GM13977 (cell line): Measurements from ENCODE around the gene SMYD2.

ENCODE experiments used
- DNase-seq: peaks from one replicate; pipeline ENCODE4 v3.0.0; 2012; ENCODE audit warnings: low spot score
- in situ Hi-C: fragments of 300-500 bp; cut with MboI; formaldehyde crosslinking; loops from one replicate; pipeline ENCODE4 v1.12.0; 2022; ENCODE audit warnings: low sequenced_read_pairs, low pct_unique_long_range_greater_than_20kb, mixed read lengths, inconsistent platforms; ENCODE audit not compliant: unreplicated experiment
- TF ChIP-seq, protein P1 (sequence below): IDR thresholded peaks from 2 replicates; pipeline ENCODE4 v1.5.1; 2012; ENCODE audit warnings: mild to moderate bottlenecking, control low read depth; ENCODE audit not compliant: insufficient read depth; ENCODE audit errors: extremely low read depth, missing control alignments

SMYD2 gene

DNA sequence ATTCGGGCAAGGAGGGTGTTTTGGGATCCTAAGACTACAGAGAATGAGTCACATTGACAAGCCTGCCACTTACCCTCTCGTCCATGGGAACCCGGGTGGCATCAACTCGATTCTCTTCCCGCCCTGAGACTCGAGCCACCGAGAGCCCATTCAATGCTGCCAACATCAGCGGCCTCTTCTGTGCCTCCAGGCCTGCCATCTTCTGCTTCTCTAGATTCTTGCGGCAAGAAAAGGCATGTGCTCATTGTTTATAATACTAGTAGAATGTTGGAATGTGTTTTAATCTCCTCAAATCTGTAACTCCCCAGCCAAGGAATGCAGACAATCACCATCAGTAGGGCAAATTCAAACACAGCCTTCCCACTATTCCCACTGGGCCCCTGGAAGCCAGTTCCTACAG, 96.9 kb downstream of the SMYD2 start:
- TF ChIP-seq, protein P1, sequence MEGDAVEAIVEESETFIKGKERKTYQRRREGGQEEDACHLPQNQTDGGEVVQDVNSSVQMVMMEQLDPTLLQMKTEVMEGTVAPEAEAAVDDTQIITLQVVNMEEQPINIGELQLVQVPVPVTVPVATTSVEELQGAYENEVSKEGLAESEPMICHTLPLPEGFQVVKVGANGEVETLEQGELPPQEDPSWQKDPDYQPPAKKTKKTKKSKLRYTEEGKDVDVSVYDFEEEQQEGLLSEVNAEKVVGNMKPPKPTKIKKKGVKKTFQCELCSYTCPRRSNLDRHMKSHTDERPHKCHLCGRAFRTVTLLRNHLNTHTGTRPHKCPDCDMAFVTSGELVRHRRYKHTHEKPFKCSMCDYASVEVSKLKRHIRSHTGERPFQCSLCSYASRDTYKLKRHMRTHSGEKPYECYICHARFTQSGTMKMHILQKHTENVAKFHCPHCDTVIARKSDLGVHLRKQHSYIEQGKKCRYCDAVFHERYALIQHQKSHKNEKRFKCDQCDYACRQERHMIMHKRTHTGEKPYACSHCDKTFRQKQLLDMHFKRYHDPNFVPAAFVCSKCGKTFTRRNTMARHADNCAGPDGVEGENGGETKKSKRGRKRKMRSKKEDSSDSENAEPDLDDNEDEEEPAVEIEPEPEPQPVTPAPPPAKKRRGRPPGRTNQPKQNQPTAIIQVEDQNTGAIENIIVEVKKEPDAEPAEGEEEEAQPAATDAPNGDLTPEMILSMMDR: no peak
- in situ Hi-C loops: no loop called here
- no peak for DNase-seq

DNA sequence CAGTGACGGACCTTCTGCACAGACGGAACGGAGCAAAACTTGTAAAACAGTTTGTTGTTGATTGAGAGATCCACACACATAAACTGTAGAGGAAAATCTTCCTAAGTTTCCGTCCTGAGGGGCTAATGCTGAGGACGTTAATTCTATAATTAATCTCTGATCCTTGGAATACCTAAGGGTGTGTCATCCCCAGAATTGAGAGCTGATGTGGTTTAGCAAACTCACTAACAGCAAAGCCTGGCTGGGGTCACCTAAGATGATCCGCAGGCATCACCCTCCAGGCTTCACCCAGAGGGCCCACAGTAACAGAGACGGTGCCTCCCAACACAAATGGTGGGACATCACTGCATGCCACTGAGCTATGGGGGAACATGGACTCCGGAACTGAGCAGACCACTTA, 97.5 kb downstream of the SMYD2 start:
- TF ChIP-seq, protein P1: no peak
- no peak for DNase-seq
- in situ Hi-C loops: no loop called here

DNA sequence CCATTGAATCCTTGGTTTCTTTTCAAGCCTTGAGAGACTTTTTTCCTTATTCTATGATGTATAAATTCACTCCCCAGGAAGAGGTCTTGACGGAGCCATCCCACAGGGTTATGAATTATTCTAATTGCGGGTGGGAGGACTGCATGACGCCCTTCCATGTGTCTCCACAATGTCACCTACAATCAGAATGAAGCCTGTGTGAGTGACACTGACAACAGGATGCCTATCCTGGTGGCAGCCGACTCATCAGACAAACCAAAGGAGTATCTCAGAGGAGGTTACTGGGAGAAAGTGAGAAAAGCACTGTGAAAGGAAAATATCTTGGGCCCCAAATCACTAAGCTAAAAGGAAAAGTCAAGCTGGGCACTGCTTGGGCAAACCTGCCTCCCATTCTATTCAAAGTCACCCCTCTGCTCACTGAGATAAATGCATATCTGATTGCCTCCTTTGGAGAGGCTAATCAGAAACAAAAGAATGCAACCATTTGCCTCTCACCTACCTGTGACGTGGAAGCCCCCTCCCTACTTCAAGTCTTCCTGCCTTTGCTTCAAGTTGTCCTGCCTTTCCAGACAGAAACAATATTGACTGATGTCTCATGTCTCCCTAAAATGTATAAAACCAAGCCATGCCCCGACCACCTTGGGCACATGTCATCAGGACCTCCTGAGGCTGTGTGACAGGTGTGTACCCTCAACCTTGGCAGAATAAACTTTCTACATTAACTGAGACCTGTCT, 98.4 kb downstream of the SMYD2 start:
- in situ Hi-C loops: no loop called here
- TF ChIP-seq, protein P1: no peak
- no peak for DNase-seq

DNA sequence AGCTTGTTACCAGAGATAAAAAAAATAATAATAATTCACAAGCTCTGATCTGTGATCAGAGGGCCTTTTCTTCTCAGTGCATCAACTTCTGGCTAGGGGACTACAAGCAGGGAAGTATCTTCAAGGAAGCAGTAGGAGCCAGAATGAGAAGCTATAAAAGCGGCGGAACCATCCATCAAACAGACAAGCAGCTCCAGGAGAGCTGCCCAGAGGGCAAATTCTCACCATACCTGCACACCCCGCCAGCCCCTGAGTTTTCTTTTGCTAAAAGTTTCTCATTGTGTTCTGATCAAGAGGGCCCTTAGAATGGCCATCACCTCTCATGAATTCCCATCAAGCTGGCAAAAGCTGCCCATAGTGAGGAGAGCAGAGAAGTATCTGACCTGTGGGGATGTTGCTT, 99.4 kb downstream of the SMYD2 start:
- in situ Hi-C loops: no loop called here
- DNase-seq: no peak
- TF ChIP-seq, protein P1: no peak

DNA sequence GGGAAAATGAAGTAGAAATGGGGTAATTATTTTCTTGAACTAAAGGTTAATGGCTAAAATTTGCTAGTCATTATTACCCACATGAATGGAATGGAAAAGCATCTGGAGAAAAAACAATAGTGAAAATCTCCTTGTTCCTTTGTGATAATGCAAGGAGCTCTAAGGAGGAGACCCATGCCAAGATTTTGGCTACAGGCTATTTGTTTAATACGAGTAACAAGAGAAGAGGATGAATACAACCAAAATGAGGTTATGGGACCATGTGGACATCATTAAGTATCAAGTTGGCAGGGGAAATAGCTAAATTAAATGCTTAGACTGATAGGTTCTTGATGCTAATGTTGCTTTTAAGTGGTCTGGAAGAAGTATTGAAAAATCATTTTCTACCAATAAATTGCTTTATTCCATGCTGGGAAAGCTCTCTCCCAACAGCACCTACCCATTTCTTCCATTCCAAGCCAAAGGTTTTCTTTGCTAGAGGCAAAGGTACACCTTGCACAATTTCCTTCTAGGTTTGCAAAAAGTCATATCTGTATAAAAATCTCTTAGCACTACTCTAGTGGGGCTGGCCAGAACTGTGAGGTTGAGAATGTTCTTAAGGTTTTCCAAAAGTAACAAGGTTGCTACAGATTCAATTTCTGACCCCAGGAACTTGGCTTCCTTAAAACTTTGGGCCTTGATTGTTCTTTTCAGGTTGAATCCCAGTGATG, 100.2 kb downstream of the SMYD2 start:
- DNase-seq: no peak
- TF ChIP-seq, protein P1: no peak
- in situ Hi-C loops: no loop called here

DNA sequence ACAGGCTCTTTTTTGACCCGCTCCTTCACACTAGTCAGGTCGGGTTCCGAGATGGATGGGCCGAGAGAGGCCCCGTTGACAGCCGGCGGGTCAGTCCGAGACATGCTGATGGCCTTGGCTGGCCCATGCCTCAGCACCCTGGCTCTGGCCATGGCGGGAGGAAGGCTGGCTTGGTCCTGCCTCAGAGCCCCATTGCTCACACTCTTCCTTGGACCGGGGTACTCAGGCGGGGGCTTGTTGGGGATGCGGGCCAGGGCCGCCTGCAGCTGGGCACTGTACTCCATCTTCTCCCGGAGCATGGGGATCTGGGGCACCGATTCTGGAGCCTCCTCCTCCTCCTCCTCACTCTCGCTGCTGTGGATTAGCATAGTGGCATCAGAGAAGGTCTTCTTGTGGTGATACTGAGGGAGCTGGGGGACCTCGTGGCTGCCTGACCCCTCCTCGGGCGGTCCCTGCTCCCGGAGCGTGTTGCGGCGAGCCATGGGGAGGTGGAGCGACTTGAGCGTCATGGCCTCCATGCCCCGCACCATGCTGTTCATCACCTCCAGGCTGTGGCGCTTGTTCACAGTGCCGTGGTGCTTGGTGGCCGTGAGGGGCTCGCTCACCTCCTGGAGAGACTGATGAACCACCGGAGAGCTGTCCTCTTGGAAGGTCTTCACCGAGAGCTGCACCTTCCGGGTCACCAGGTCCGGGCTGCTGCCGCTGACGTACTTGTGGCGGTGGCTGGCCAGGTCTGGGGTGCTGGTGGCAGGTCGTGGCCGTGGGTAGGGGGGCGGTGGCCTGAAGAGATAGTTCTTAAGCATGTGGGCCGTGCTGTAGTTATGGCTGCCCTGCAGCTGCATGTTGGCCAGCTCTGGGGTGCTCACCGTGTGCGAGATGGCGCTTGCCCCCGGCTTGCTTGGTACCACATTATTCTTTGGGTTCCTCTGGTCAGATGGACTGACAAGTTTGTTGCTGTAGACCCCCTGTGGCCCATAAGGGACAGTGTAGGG, 102.7 kb downstream of the SMYD2 start:
- in situ Hi-C loops: no loop called here
- TF ChIP-seq, protein P1: no peak
- no peak for DNase-seq
